B cell (primary cell): ENCODE measurements around the gene MT1M.

Source experiments
- EZH2 ChIP-seq: IDR thresholded peaks from 2 replicates; pipeline ENCODE4 v1.6.1; 2012; ENCODE audit warnings: borderline replicate concordance, low read depth, mild to moderate bottlenecking, moderate library complexity, low read length; ENCODE audit not compliant: insufficient read depth, poor library complexity, severe bottlenecking
- TF ChIP-seq, protein P1 (sequence below): fragments of 200-600 bp; IDR thresholded peaks from one replicate; pipeline ENCODE4 v1.8.0; 2022; ENCODE audit warnings: antibody characterized with exemption, mild to moderate bottlenecking

GRCh38 chr16:56613706-56614105, 18.8 kb upstream of the MT1M start:
- TF ChIP-seq, protein P1, sequence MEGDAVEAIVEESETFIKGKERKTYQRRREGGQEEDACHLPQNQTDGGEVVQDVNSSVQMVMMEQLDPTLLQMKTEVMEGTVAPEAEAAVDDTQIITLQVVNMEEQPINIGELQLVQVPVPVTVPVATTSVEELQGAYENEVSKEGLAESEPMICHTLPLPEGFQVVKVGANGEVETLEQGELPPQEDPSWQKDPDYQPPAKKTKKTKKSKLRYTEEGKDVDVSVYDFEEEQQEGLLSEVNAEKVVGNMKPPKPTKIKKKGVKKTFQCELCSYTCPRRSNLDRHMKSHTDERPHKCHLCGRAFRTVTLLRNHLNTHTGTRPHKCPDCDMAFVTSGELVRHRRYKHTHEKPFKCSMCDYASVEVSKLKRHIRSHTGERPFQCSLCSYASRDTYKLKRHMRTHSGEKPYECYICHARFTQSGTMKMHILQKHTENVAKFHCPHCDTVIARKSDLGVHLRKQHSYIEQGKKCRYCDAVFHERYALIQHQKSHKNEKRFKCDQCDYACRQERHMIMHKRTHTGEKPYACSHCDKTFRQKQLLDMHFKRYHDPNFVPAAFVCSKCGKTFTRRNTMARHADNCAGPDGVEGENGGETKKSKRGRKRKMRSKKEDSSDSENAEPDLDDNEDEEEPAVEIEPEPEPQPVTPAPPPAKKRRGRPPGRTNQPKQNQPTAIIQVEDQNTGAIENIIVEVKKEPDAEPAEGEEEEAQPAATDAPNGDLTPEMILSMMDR = no peak
- TF ChIP-seq EZH2 = no peak
